Measurements from ENCODE around the gene NTHL1.

NTHL1 gene

DNA sequence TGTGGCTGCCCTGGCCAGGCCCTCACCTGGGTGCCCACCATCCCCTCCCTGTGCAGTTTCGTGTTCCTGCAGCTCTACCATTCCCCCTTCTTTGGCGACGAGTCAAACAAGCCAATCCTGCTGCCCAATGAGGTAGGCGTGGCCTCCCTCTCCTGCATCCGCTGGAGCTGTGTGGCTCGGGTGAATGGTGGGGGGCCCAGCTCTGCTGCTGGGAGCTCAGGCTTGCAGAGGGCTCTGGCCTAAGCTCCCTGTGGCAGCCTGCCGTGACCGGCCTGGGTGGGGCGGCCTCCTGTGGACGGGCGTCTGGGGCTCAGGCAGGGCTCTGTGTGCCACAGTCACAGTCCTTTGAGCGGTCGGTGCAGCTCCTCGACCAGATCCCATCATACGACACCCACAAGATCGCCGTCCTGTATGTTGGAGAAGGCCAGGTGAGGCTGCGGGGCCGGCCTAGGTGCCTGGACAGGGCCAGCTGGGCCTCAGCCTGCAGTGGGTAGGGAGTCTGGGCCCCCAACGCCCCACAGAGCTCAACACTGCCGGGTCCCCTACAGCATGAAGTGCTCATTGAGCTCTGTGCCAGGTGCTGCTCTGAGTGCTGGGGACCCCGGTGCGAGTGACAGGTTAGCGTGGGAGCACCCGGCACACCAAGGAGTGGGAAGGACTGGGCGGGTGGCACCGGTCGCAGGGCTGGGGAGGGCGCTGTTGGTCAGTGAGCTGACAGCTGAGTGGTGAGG lies 37.4 kb upstream of the NTHL1 start:
- no peak overlapping the region for H3K4me3 ChIP-seq (ENCODE audit: low read length)
- peaks cover 6% of the 10 kb centered on the region for H3K4me1 ChIP-seq (ENCODE audit: control insufficient read depth, low read length)
- no peaks in the 10 kb centered on the region for H3K27me3 ChIP-seq (ENCODE audit: control insufficient read depth, low read length)
- TF ChIP-seq EZH2phosphoT487 (IDR thresholded peaks at IDR 0.05; ENCODE audit: borderline replicate concordance, low read length): no peak
- no peak for TF ChIP-seq CTCF (IDR thresholded peaks at IDR 0.05; ENCODE audit: low read depth, low read length, poor library complexity, severe bottlenecking)
- no peaks in the 10 kb centered on the region for H3F3A ChIP-seq (ENCODE audit: control insufficient read depth, insufficient read depth)
- no peaks in the 10 kb centered on the region for H3K9me2 ChIP-seq (replicated peaks; ENCODE audit: control insufficient read depth, low read length)
- H3K27ac ChIP-seq (ENCODE audit: low read depth, low read length): no peak overlapping the region
- no peak overlapping the region for H3K4me2 ChIP-seq (ENCODE audit: low read length)
- H3K36me3 ChIP-seq (ENCODE audit: control insufficient read depth, low read length): peaks cover 32% of the 10 kb centered on the region
- no peaks in the 10 kb centered on the region for H3K79me2 ChIP-seq (ENCODE audit: control insufficient read depth, low read length)
- H4K20me1 ChIP-seq (ENCODE audit: control insufficient read depth, insufficient read depth, low read depth, low read length): no peaks in the 10 kb centered on the region
- no peaks in the 10 kb centered on the region for H3K9me3 ChIP-seq (ENCODE audit: control insufficient read depth, insufficient read depth, low read length)

DNA sequence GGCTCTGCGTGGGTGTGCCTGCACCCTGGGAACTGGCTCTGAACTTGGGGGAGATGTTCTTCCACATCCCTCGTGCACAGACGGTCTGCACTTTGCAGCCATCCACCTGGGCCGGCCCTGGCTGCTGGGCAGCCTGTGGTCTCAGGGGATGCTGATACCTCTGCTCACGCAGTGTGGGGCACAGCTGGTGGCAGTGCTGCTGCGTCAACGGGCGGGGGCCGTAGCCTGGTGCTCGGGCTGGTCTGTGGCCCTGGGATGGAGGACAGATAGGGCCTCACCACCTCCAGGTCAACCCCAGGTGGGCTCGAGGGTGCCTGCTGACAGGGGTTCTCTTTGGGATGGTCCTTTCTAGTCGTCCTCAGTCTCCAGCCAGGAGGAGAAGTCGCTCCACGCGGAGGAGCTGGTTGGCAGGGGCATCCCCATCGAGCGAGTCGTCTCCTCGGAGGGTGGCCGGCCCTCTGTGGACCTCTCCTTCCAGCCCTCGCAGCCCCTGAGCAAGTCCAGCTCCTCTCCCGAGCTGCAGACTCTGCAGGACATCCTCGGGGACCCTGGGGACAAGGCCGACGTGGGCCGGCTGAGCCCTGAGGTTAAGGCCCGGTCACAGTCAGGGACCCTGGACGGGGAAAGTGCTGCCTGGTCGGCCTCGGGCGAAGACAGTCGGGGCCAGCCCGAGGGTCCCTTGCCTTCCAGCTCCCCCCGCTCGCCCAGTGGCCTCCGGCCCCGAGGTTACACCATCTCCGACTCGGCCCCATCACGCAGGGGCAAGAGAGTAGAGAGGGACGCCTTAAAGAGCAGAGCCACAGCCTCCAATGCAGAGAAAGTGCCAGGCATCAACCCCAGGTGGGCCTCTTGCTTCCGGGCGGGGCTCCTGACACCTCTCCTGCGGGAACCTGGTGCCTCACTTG lies 36.5 kb upstream of the NTHL1 start:
- H3F3A ChIP-seq (ENCODE audit: control insufficient read depth, insufficient read depth): no peaks in the 10 kb centered on the region
- H3K4me3 ChIP-seq (ENCODE audit: low read length): no peak overlapping the region
- H3K27me3 ChIP-seq (ENCODE audit: control insufficient read depth, low read length): no peaks in the 10 kb centered on the region
- peaks cover 6% of the 10 kb centered on the region for H3K4me1 ChIP-seq (ENCODE audit: control insufficient read depth, low read length)
- TF ChIP-seq EZH2phosphoT487 (IDR thresholded peaks at IDR 0.05; ENCODE audit: borderline replicate concordance, low read length) (no peak), CTCF (IDR thresholded peaks at IDR 0.05; ENCODE audit: low read depth, low read length, poor library complexity, severe bottlenecking) (no peak)
- H3K9me2 ChIP-seq (replicated peaks; ENCODE audit: control insufficient read depth, low read length): no peaks in the 10 kb centered on the region
- no peak overlapping the region for H3K4me2 ChIP-seq (ENCODE audit: low read length)
- H3K36me3 ChIP-seq (ENCODE audit: control insufficient read depth, low read length): peaks cover 27% of the 10 kb centered on the region
- no peaks in the 10 kb centered on the region for H3K9me3 ChIP-seq (ENCODE audit: control insufficient read depth, insufficient read depth, low read length)
- no peak overlapping the region for H3K27ac ChIP-seq (ENCODE audit: low read depth, low read length)
- H4K20me1 ChIP-seq (ENCODE audit: control insufficient read depth, insufficient read depth, low read depth, low read length): no peaks in the 10 kb centered on the region
- H3K79me2 ChIP-seq (ENCODE audit: control insufficient read depth, low read length): no peaks in the 10 kb centered on the region

GRCh38 chr16:2083409-2083808 lies 35.8 kb upstream of the NTHL1 start:
- no peak for TF ChIP-seq EZH2phosphoT487 (IDR thresholded peaks at IDR 0.05; ENCODE audit: borderline replicate concordance, low read length)
- TF ChIP-seq CTCF (IDR thresholded peaks at IDR 0.05; ENCODE audit: low read depth, low read length, poor library complexity, severe bottlenecking): no peak
- H3K27me3 ChIP-seq (ENCODE audit: control insufficient read depth, low read length): no peaks in the 10 kb centered on the region
- H3K27ac ChIP-seq (ENCODE audit: low read depth, low read length): no peak overlapping the region
- no peaks in the 10 kb centered on the region for H4K20me1 ChIP-seq (ENCODE audit: control insufficient read depth, insufficient read depth, low read depth, low read length)
- no peaks in the 10 kb centered on the region for H3K9me2 ChIP-seq (replicated peaks; ENCODE audit: control insufficient read depth, low read length)
- no peak overlapping the region for H3K4me2 ChIP-seq (ENCODE audit: low read length)
- no peak overlapping the region for H3K4me3 ChIP-seq (ENCODE audit: low read length)
- H3K36me3 ChIP-seq (ENCODE audit: control insufficient read depth, low read length): peaks cover 22% of the 10 kb centered on the region
- no peaks in the 10 kb centered on the region for H3K9me3 ChIP-seq (ENCODE audit: control insufficient read depth, insufficient read depth, low read length)
- no peaks in the 10 kb centered on the region for H3F3A ChIP-seq (ENCODE audit: control insufficient read depth, insufficient read depth)
- no peaks in the 10 kb centered on the region for H3K79me2 ChIP-seq (ENCODE audit: control insufficient read depth, low read length)
- H3K4me1 ChIP-seq (ENCODE audit: control insufficient read depth, low read length): peaks cover 6% of the 10 kb centered on the region

Data from DOHH2 (cell line).